Measurements from ENCODE around the gene FOXO1. TPM values are rescaled to one million over a fixed set of nuclear protein-coding genes. Genes with fewer than 3 reads are reported as not detected.

Gene FOXO1
- total and polyA plus RNA-seq, 2 experiments from 2014 or later: 32.4 to 68.0 TPM

DNA sequence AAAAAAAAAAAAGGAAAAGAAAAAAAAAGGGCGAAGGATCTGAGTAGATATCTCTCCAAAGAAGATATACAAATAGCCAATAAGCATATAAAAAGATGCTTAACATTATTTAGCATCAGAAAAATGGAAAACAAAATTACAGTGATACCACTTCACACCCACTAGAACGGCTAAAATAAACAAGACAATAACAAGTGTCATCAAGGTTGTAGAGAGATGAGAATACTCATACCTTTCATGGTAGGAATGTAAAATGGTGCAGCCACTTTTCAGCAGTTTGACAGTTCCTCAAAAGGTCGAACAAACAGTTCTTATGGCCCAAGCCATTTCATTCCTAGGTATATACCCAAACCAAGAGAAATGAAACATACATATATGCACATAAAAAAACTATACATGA is 33.5 kb downstream of the FOXO1 start:
- no peaks in the 10 kb centered on the region for H3K9me2 ChIP-seq (ENCODE audit: insufficient read depth)
- peaks cover 51% of the 10 kb centered on the region for H3K4me1 Mint-ChIP-seq
- no peaks in the 10 kb centered on the region for H3F3A ChIP-seq (replicated peaks; ENCODE audit: low read depth)
- H3K27me3 ChIP-seq (ENCODE audit: insufficient read depth): no peaks in the 10 kb centered on the region
- ATAC-seq (no peak), DNase-seq (ENCODE audit: low spot score) (no peak)
- peaks cover 100% of the 10 kb centered on the region for H3K79me2 ChIP-seq (replicated peaks; ENCODE audit: insufficient read depth)
- no peaks in the 10 kb centered on the region for H3K9me3 Mint-ChIP-seq
- H3K4me2 ChIP-seq: no peak overlapping the region
- H3K27ac ChIP-seq (ENCODE audit: low read depth): no peak overlapping the region
- H3K36me3 Mint-ChIP-seq (ENCODE audit: low read depth): peaks cover 20% of the 10 kb centered on the region; the same call in 2 of the 3 replicates
- H3K4me3 ChIP-seq: no peak overlapping the region
- H4K20me1 ChIP-seq (replicated peaks; ENCODE audit: insufficient read depth): peaks cover 71% of the 10 kb centered on the region
- H3K27me3 Mint-ChIP-seq (ENCODE audit: insufficient read depth, low read depth, poor library complexity): peaks cover 12% of the 10 kb centered on the region
- H3K4me1 ChIP-seq (ENCODE audit: insufficient read depth): peaks cover 53% of the 10 kb centered on the region
- no peaks in the 10 kb centered on the region for H3K36me3 ChIP-seq (ENCODE audit: insufficient read depth)
- H2AFZ ChIP-seq: no peak overlapping the region
- no peak overlapping the region for H3K27ac Mint-ChIP-seq
- TF ChIP-seq, protein P1, sequence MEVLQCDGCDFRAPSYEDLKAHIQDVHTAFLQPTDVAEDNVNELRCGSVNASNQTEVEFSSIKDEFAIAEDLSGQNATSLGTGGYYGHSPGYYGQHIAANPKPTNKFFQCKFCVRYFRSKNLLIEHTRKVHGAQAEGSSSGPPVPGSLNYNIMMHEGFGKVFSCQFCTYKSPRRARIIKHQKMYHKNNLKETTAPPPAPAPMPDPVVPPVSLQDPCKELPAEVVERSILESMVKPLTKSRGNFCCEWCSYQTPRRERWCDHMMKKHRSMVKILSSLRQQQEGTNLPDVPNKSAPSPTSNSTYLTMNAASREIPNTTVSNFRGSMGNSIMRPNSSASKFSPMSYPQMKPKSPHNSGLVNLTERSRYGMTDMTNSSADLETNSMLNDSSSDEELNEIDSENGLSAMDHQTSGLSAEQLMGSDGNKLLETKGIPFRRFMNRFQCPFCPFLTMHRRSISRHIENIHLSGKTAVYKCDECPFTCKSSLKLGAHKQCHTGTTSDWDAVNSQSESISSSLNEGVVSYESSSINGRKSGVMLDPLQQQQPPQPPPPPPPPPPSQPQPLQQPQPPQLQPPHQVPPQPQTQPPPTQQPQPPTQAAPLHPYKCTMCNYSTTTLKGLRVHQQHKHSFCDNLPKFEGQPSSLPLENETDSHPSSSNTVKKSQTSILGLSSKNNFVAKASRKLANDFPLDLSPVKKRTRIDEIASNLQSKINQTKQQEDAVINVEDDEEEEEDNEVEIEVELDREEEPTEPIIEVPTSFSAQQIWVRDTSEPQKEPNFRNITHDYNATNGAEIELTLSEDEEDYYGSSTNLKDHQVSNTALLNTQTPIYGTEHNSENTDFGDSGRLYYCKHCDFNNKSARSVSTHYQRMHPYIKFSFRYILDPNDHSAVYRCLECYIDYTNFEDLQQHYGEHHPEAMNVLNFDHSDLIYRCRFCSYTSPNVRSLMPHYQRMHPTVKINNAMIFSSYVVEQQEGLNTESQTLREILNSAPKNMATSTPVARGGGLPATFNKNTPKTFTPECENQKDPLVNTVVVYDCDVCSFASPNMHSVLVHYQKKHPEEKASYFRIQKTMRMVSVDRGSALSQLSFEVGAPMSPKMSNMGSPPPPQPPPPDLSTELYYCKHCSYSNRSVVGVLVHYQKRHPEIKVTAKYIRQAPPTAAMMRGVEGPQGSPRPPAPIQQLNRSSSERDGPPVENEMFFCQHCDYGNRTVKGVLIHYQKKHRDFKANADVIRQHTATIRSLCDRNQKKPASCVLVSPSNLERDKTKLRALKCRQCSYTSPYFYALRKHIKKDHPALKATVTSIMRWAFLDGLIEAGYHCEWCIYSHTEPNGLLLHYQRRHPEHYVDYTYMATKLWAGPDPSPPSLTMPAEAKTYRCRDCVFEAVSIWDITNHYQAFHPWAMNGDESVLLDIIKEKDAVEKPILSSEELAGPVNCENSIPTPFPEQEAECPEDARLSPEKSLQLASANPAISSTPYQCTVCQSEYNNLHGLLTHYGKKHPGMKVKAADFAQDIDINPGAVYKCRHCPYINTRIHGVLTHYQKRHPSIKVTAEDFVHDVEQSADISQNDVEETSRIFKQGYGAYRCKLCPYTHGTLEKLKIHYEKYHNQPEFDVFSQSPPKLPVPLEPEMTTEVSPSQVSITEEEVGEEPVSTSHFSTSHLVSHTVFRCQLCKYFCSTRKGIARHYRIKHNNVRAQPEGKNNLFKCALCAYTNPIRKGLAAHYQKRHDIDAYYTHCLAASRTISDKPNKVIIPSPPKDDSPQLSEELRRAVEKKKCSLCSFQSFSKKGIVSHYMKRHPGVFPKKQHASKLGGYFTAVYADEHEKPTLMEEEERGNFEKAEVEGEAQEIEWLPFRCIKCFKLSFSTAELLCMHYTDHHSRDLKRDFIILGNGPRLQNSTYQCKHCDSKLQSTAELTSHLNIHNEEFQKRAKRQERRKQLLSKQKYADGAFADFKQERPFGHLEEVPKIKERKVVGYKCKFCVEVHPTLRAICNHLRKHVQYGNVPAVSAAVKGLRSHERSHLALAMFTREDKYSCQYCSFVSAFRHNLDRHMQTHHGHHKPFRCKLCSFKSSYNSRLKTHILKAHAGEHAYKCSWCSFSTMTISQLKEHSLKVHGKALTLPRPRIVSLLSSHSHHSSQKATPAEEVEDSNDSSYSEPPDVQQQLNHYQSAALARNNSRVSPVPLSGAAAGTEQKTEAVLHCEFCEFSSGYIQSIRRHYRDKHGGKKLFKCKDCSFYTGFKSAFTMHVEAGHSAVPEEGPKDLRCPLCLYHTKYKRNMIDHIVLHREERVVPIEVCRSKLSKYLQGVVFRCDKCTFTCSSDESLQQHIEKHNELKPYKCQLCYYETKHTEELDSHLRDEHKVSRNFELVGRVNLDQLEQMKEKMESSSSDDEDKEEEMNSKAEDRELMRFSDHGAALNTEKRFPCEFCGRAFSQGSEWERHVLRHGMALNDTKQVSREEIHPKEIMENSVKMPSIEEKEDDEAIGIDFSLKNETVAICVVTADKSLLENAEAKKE (CRISPR knock-in tag; IDR thresholded peaks at IDR 0.05): no peak
- TF ChIP-seq EZH2 (IDR thresholded peaks at IDR 0.05; ENCODE audit: low read depth, unreplicated experiment) (no peak), ZNF331 (CRISPR knock-in tag; IDR thresholded peaks at IDR 0.05; ENCODE audit: low read depth) (no peak), STAT1 (IDR thresholded peaks at IDR 0.05; ENCODE audit: unreplicated experiment) (no peak), ZNF114 (CRISPR knock-in tag; IDR thresholded peaks at IDR 0.05) (no peak), CREB1 (CRISPR knock-in tag; IDR thresholded peaks at IDR 0.05; ENCODE audit: low read depth) (no peak), EZH2phosphoT487 (IDR thresholded peaks at IDR 0.05; ENCODE audit: unreplicated experiment) (no peak), POLR2AphosphoS5 (IDR thresholded peaks at IDR 0.05; ENCODE audit: low read depth) (no peak), JUNB (IDR thresholded peaks at IDR 0.05; ENCODE audit: unreplicated experiment) (no peak)
- TF ChIP-seq, protein P2, sequence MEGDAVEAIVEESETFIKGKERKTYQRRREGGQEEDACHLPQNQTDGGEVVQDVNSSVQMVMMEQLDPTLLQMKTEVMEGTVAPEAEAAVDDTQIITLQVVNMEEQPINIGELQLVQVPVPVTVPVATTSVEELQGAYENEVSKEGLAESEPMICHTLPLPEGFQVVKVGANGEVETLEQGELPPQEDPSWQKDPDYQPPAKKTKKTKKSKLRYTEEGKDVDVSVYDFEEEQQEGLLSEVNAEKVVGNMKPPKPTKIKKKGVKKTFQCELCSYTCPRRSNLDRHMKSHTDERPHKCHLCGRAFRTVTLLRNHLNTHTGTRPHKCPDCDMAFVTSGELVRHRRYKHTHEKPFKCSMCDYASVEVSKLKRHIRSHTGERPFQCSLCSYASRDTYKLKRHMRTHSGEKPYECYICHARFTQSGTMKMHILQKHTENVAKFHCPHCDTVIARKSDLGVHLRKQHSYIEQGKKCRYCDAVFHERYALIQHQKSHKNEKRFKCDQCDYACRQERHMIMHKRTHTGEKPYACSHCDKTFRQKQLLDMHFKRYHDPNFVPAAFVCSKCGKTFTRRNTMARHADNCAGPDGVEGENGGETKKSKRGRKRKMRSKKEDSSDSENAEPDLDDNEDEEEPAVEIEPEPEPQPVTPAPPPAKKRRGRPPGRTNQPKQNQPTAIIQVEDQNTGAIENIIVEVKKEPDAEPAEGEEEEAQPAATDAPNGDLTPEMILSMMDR (conservative IDR thresholded peaks at IDR 0.05; ENCODE audit: low read depth in 2 of 2): no peak
- TF ChIP-seq, protein P3, sequence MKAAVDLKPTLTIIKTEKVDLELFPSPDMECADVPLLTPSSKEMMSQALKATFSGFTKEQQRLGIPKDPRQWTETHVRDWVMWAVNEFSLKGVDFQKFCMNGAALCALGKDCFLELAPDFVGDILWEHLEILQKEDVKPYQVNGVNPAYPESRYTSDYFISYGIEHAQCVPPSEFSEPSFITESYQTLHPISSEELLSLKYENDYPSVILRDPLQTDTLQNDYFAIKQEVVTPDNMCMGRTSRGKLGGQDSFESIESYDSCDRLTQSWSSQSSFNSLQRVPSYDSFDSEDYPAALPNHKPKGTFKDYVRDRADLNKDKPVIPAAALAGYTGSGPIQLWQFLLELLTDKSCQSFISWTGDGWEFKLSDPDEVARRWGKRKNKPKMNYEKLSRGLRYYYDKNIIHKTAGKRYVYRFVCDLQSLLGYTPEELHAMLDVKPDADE (IDR thresholded peaks at IDR 0.05): no peak
- TF ChIP-seq, protein P4, sequence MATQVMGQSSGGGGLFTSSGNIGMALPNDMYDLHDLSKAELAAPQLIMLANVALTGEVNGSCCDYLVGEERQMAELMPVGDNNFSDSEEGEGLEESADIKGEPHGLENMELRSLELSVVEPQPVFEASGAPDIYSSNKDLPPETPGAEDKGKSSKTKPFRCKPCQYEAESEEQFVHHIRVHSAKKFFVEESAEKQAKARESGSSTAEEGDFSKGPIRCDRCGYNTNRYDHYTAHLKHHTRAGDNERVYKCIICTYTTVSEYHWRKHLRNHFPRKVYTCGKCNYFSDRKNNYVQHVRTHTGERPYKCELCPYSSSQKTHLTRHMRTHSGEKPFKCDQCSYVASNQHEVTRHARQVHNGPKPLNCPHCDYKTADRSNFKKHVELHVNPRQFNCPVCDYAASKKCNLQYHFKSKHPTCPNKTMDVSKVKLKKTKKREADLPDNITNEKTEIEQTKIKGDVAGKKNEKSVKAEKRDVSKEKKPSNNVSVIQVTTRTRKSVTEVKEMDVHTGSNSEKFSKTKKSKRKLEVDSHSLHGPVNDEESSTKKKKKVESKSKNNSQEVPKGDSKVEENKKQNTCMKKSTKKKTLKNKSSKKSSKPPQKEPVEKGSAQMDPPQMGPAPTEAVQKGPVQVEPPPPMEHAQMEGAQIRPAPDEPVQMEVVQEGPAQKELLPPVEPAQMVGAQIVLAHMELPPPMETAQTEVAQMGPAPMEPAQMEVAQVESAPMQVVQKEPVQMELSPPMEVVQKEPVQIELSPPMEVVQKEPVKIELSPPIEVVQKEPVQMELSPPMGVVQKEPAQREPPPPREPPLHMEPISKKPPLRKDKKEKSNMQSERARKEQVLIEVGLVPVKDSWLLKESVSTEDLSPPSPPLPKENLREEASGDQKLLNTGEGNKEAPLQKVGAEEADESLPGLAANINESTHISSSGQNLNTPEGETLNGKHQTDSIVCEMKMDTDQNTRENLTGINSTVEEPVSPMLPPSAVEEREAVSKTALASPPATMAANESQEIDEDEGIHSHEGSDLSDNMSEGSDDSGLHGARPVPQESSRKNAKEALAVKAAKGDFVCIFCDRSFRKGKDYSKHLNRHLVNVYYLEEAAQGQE (IDR thresholded peaks at IDR 0.05; ENCODE audit: unreplicated experiment): no peak
- H3K4me3 Mint-ChIP-seq: no peak overlapping the region
